Transverse colon (tissue), 4 donors: ENCODE measurements around the gene BTRC. TPM values are rescaled to one million over a fixed set of nuclear protein-coding genes. Genes with fewer than 3 reads are reported as not detected.

Source experiments
- DNase-seq: peaks from one replicate; pipeline ENCODE4 v3.0.0-alpha.2; 2019
- H3K27ac ChIP-seq, 4 donors: fragments of 200-600 bp; sonication (generic); 2 replicates each; pipeline ENCODE4 v1.5.1; 2016 to 2018; ENCODE audit warnings: inconsistent platforms in 4 of 4
- H3K27me3 ChIP-seq: fragments of 200-600 bp; sonication (generic); 2 replicates; pipeline ENCODE4 v1.5.1; 2017; ENCODE audit warnings: inconsistent platforms
- H3K36me3 ChIP-seq, 4 donors: fragments of 200-600 bp; sonication (generic); 2 replicates each; pipeline ENCODE4 v1.5.1; 2017 to 2019; ENCODE audit warnings: inconsistent platforms in 4 of 4
- H3K4me1 ChIP-seq, 4 donors: fragments of 200-600 bp; sonication (generic); 2 replicates each; pipeline ENCODE4 v1.5.1; 2017 to 2020; ENCODE audit warnings: inconsistent platforms in 4 of 4
- H3K4me3 ChIP-seq, 4 donors: fragments of 200-600 bp; sonication (generic); 1 replicate in 1 of 4; 2 replicates in 3 of 4; pipeline versions ENCODE4 v1.5.1 to v1.6.1; 2017 to 2019; ENCODE audit warnings: inconsistent platforms in 4 of 4
- H3K9me3 ChIP-seq, 2 donors: fragments of 200-600 bp; sonication (generic); 2 replicates each; pipeline ENCODE4 v1.5.1; 2017 to 2019; ENCODE audit warnings: inconsistent platforms in 2 of 2
- CTCF ChIP-seq, 5 experiments: fragments of 200-600 bp in 3 of 5; fragments of 450-650 bp in 2 of 5; sonication (generic) in 3 of 5; IDR thresholded peaks; 1 replicate in 2 of 5; 2 replicates in 3 of 5; pipeline ENCODE4 v1.5.1; 2016 to 2017; ENCODE audit warnings: antibody characterized with exemption in 5 of 5, inconsistent platforms in 3 of 5, mild to moderate bottlenecking in 2 of 5, moderate library complexity in 1 of 5
- EP300 ChIP-seq: sonication (generic); formaldehyde crosslinking; IDR thresholded peaks from one replicate; pipeline ENCODE4 v1.6.1; 2017; ENCODE audit warnings: antibody characterized with exemption, low read depth
- POLR2A ChIP-seq: fragments of 450-650 bp; IDR thresholded peaks from one replicate; pipeline ENCODE4 v1.6.1; 2016; ENCODE audit warnings: antibody characterized with exemption, mild to moderate bottlenecking, moderate library complexity
- POLR2AphosphoS5 ChIP-seq, 3 donors: sonication (generic); formaldehyde crosslinking; IDR thresholded peaks; one replicate each; pipeline ENCODE4 v1.6.1; 2016; ENCODE audit warnings: antibody characterized with exemption in 3 of 3
- WGBS, 2 donors: methylation state at CpG; one replicate each; pipeline ENCODE4 v1.1.5; 2018; ENCODE audit warnings: low coverage in 1 of 2; 5-methylcytosine and 5-hydroxymethylcytosine counted together
- in situ Hi-C, 4 donors: fragments of 200-750 bp; cut with MboI; loops; one replicate each; pipeline versions ENCODE4 v1.15.0 to v1.15.1; 2017; ENCODE audit warnings: low sequenced_read_pairs in 3 of 4, low pct_ligation_motif_present in 1 of 4, low pct_unique_long_range_greater_than_20kb in 1 of 4
- intact Hi-C: fragments of 100-400 bp; cut with DNase I; formaldehyde crosslinking; loops from one replicate; pipeline ENCODE4 v1.15.1; 2023; ENCODE audit warnings: low total_unique reads
- total RNA-seq, 4 donors: library from RNA; depleted of rRNA; stranded (reverse); fragments of >200 nt; gene quantifications; one replicate each; pipeline ENCODE4 v1.1.0, GENCODE V29; 2016

BTRC gene
- total RNA-seq, 4 donors from 2014 or later, result 8.6 to 195 (median 32.0) TPM

DNA sequence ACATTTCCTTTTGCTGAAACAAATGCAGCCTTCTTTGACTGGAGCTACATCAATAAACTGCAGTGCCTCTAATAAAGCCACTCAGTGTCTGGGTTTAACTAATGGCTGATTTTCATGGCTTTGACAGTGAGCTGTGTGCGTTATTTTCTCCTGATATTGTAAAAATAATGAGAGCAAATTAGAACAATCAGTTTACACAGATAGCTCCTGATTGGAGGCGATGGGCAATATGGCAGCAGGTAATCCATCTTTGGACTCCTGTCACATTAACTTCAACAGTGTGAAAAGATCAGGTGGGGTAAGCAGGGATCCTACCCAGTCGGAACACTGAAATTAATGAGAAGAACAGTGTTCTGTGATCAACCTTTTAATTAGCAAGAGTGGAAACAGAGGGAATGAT lies 133.4 kb downstream of the BTRC start:
- Histone ChIP-seq H3K27ac (no peak overlapping the region), H3K4me1 (no peaks in the 10 kb centered on the region), H3K36me3 (no peaks in the 10 kb centered on the region), H3K4me3 (no peak overlapping the region), H3K9me3 (no peaks in the 10 kb centered on the region), H3K27me3 (no peaks in the 10 kb centered on the region)
- DNase-seq, result no peak
- WGBS, 2 donors, result 89 to 93% methylated on average over 3 of the region's 3 CpGs
- intact Hi-C loops, result no loop called here
- TF ChIP-seq EP300, result no peak
- TF ChIP-seq POLR2AphosphoS5 (IDR thresholded peaks at IDR 0.05), result no peak
- TF ChIP-seq POLR2A, result no peak
- TF ChIP-seq CTCF (IDR thresholded peaks at IDR 0.05), result no peak
- in situ Hi-C loops, result no loop called here

DNA sequence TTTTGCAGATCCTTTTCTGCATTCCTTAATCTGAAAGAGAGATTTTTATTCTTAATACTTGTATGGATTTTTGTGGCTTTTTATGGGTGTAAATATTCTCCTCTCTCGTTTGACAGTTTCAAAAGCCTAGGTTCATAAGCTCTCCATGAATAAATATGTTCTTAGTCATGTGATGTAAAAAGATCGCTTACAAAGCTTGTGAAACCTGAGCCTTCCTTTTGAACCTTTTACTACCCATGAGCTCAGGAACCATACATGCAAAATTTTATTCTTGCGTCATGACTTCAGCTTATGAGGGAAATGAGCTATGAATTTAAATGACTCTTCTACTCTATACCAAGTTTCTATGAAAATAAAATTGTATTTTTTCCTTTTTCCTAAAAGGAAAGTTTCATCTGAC lies 135.4 kb downstream of the BTRC start:
- Histone ChIP-seq H3K9me3 (no peaks in the 10 kb centered on the region), H3K36me3 (no peaks in the 10 kb centered on the region), H3K27me3 (no peaks in the 10 kb centered on the region), H3K4me1 (no peaks in the 10 kb centered on the region), H3K4me3 (no peak overlapping the region), H3K27ac (no peak overlapping the region)
- in situ Hi-C loops, result no loop called here
- 71 to 72% methylated on average over 3 of the region's 3 CpGs for WGBS, 2 donors
- no peak for TF ChIP-seq EP300
- no peak for TF ChIP-seq POLR2AphosphoS5 (IDR thresholded peaks at IDR 0.05)
- TF ChIP-seq POLR2A, result no peak
- TF ChIP-seq CTCF (IDR thresholded peaks at IDR 0.05), result no peak
- no peak for DNase-seq
- intact Hi-C loops, result no loop called here

GRCh38 chr10:101490026-101490425 lies 136.1 kb downstream of the BTRC start:
- H3K27me3 ChIP-seq, result no peaks in the 10 kb centered on the region
- 92 to 100% methylated on average over 1 of the region's 1 CpG for WGBS, 2 donors
- no peak overlapping the region for H3K4me3 ChIP-seq
- intact Hi-C loops (no loop called here), in situ Hi-C loops (no loop called here)
- H3K4me1 ChIP-seq, result no peaks in the 10 kb centered on the region
- no peak for DNase-seq
- H3K9me3 ChIP-seq, result no peaks in the 10 kb centered on the region
- TF ChIP-seq POLR2A, result no peak
- no peak for TF ChIP-seq EP300
- no peak for TF ChIP-seq POLR2AphosphoS5 (IDR thresholded peaks at IDR 0.05)
- TF ChIP-seq CTCF (IDR thresholded peaks at IDR 0.05), result no peak
- no peaks in the 10 kb centered on the region for H3K36me3 ChIP-seq
- H3K27ac ChIP-seq, result no peak overlapping the region

DNA sequence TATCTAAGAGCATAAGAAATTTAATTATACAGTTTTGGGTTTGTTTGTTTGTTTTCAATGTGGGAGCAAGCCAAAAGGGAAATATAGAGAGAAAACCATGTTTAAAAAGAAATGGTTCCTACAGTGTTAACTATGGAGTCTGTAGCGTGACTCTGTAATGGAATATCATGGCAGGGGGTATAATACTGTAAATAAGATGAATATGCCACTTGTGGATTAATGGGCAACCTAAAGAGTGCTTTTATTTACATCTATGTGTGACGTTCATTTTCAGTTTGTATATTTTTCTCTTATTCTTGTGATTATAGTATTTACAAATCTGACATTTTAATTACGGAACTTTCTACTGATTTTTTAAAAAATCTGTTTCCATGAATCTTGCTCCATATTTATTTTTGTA lies 138.2 kb downstream of the BTRC start:
- no peaks in the 10 kb centered on the region for H3K27me3 ChIP-seq
- 88 to 97% methylated on average over 3 of the region's 3 CpGs for WGBS, 2 donors
- H3K4me1 ChIP-seq, result no peaks in the 10 kb centered on the region
- TF ChIP-seq EP300 (no peak), CTCF (IDR thresholded peaks at IDR 0.05) (no peak), POLR2A (no peak), POLR2AphosphoS5 (IDR thresholded peaks at IDR 0.05) (no peak)
- H3K27ac ChIP-seq, result no peak overlapping the region
- intact Hi-C loops, result no loop called here
- in situ Hi-C loops, result no loop called here
- H3K4me3 ChIP-seq, result no peak overlapping the region
- no peaks in the 10 kb centered on the region for H3K9me3 ChIP-seq
- no peaks in the 10 kb centered on the region for H3K36me3 ChIP-seq
- no peak for DNase-seq
